RWPE1 (cell line): Measurements from ENCODE around the gene RNF40.

ENCODE experiments used
- CTCF ChIA-PET: fragments of 350-600 bp; sonication (Branson Sonifier 250); formaldehyde crosslinking; extraction: SDS; loops from one replicate; lab custom pipeline; 2021; lab: Yijun Ruan, JAX
- POLR2A ChIA-PET: fragments of 400-600 bp; formaldehyde crosslinking; extraction: SDS; loops from one replicate; lab custom pipeline; 2020; ENCODE audit warnings: antibody characterized with exemption; ENCODE audit not compliant: low non-redundant PET; lab: Yijun Ruan, JAX
- DNase-seq: peaks from one replicate; pipeline ENCODE4 v3.0.0; 2012; ENCODE audit warnings: low spot score
- H3K27ac ChIP-seq: fragments of 450-650 bp; 2 replicates; pipeline ENCODE4 v1.5.1; 2017
- CTCF ChIP-seq: fragments of 450-650 bp; conservative IDR thresholded peaks from 2 replicates; pipeline ENCODE4 v1.5.1; 2017; ENCODE audit warnings: low read depth, mild to moderate bottlenecking

RNF40 gene

GRCh38 chr16:30779596-30779995 lies 17.5 kb downstream of the RNF40 start:
- DNase-seq = no peak
- ChIA-PET CTCF (no interaction called here), POLR2A (no interaction called here)
- peak overlapping the region; percentile 95 for H3K27ac ChIP-seq
- TF ChIP-seq CTCF = no peak

- DNase-seq = no peak
- TF ChIP-seq CTCF = no peak
- CTCF ChIA-PET = no interaction called here
- POLR2A ChIA-PET = no interaction called here
- H3K27ac ChIP-seq = peak overlapping the region; percentile 95
Measured at GRCh38 chr16:30780021-30780420, 17.9 kb downstream of the RNF40 start.

- TF ChIP-seq CTCF = no peak
- ChIA-PET CTCF (interaction anchor here (0.5 to 0.6 kb wide), 2 partner anchors 18 to 25 kb away, joined by 3 to 4 read pairs; no protein-coding TSS in a partner anchor), POLR2A (no interaction called here)
- DNase-seq = no peak
- peak overlapping the region; percentile 95 for H3K27ac ChIP-seq
Measured at GRCh38 chr16:30780549-30780948, 18.4 kb downstream of the RNF40 start.

GRCh38 chr16:30782486-30783279 lies 20.6 kb downstream of the RNF40 start:
- CTCF ChIA-PET = interaction anchor here (0.7 to 0.9 kb wide), 2 partner anchors 15 to 120 kb away, joined by 3 to 6 read pairs; no protein-coding TSS in a partner anchor
- TF ChIP-seq CTCF = no peak
- H3K27ac ChIP-seq = no peak overlapping the region; the same call in 1 of the 2 replicates
- no peak for DNase-seq
- POLR2A ChIA-PET = no interaction called here

GRCh38 chr16:30783280-30784109 lies 21.4 kb downstream of the RNF40 start:
- no peak overlapping the region for H3K27ac ChIP-seq
- no peak for TF ChIP-seq CTCF
- no peak for DNase-seq
- ChIA-PET CTCF (interaction anchor here (0.7 to 0.9 kb wide), 2 partner anchors 14 to 119 kb away, joined by 3 to 6 read pairs; no protein-coding TSS in a partner anchor), POLR2A (interaction anchor here (0.6 kb wide), 1 partner anchor 156 kb away, joined by 6 read pairs; no protein-coding TSS in a partner anchor)

- ChIA-PET POLR2A (no interaction called here), CTCF (interaction anchor here (0.9 kb wide), 1 partner anchor 29 kb away, joined by 3 read pairs; no protein-coding TSS in a partner anchor)
- 0 out of 2 replicates have a peak overlapping the region, but pooled peaks have one; percentile 2 for H3K27ac ChIP-seq
- TF ChIP-seq CTCF = no peak
- DNase-seq = no peak
Measured at GRCh38 chr16:30784215-30784614, 22.1 kb downstream of the RNF40 start.
